Lower leg skin (tissue), 4 donors: ENCODE results near the gene RHEBL1. TPM values are rescaled to one million over a fixed set of nuclear protein-coding genes. Genes with fewer than 3 reads are reported as not detected.
A peak's percentile ranks its signal among the peaks of the same experiment; 100 is the strongest.

Experiments used
- DNase-seq, 2 donors: peaks; one replicate each; pipeline ENCODE4 v3.0.0-alpha.2; 2019; ENCODE audit warnings: low spot score in 2 of 2
- H3K4me3 ChIP-seq: fragments of 200-600 bp; sonication (generic); 2 replicates; pipeline ENCODE4 v1.5.1; 2017; ENCODE audit warnings: mild to moderate bottlenecking, low read depth; ENCODE audit not compliant: poor library complexity, severe bottlenecking
- CTCF ChIP-seq, 3 donors: fragments of 450-650 bp; IDR thresholded peaks; one replicate each; pipeline ENCODE4 v1.5.1; 2016; ENCODE audit warnings: antibody characterized with exemption in 3 of 3, mild to moderate bottlenecking in 3 of 3, moderate library complexity in 2 of 3
- POLR2A ChIP-seq, 2 donors: fragments of 450-650 bp; IDR thresholded peaks; one replicate each; pipeline ENCODE4 v1.6.1; 2016 to 2017; ENCODE audit warnings: antibody characterized with exemption in 2 of 2, mild to moderate bottlenecking in 1 of 2, moderate library complexity in 1 of 2
- WGBS, 2 donors: methylation state at CpG; one replicate each; pipeline ENCODE4 v1.1.5; 2018; 5-methylcytosine and 5-hydroxymethylcytosine counted together
- intact Hi-C: fragments of 100-400 bp; cut with DNase I; formaldehyde crosslinking; loops from one replicate; pipeline ENCODE4 v1.15.0; 2023; ENCODE audit warnings: low total_unique reads
- total RNA-seq, 4 donors: library from RNA; depleted of rRNA; stranded (reverse); fragments of >200 nt; gene quantifications; one replicate each; pipeline ENCODE4 v1.1.0, GENCODE V29; 2016

RHEBL1 gene
- 1 to 10 TPM; 1.4 to 2.1 (median 1.9) TPM for total RNA-seq

GRCh38 chr12:49069507-49070346 is at the start of gene RHEBL1:
TSS of gene RHEBL1 (minus strand) at chr12:49069979. CDS start at chr12:49069785, 194 bp downstream.
- peak; percentile 98 to 100 for DNase-seq
- intact Hi-C loops: no loop called here
- 1% methylated on average over 46 to 55 of the region's 60 CpGs for WGBS, 2 donors
- peak within 1 kb of the TSS; percentile 81 for H3K4me3 ChIP-seq
- TF ChIP-seq POLR2A (IDR thresholded peaks at IDR 0.05) (no peak), CTCF (IDR thresholded peaks at IDR 0.05) (no peak)

- no peak for TF ChIP-seq POLR2A (IDR thresholded peaks at IDR 0.05)
- TF ChIP-seq CTCF (IDR thresholded peaks at IDR 0.05): no peak
- no peak overlapping the region for H3K4me3 ChIP-seq
- intact Hi-C loops: no loop called here
- WGBS, 2 donors: 43 to 49% methylated on average over 6 of the region's 6 CpGs
- DNase-seq: no peak
Observed at GRCh38 chr12:49111206-49111605, 41.4 kb upstream of the RHEBL1 start.

DNA sequence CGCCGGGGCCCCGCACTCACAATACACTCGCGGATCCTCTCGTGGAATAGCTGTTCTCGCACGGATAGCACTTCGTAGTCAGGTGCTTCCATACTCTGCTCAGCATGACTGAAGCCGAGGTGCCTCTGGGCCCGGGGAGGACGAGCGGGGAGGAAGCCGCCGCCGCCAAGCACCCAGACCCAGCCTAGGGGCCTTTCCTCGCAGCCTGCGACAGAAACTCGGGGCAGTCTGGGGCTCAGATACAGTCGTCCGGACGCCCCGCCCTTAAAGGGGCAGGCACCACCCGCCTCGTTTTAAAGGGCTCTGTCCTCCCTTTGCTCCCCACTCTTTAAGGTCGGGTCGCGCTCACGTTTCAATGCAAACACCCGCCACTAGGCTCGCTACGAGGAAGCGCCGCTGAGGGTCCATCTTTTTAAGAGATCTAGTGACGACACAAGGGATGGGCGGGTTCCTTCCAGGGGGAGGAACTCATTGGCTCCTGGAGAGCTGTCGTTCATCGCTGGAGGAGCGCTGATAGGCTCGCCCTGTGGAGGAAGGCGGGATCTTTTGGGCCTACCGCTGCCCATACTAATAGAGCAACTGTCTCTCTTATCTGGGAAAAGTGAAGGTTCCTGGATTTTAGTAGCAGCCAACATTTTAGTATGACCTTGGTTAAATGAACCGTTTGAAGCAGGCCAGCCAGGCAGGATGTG is 40.8 kb upstream of the RHEBL1 start, which contains the start of gene LMBR1L:
LMBR1L (minus strand) TSS at position 384 of the 692 bp plus-strand sequence; CDS start at position 92, 292 bp downstream.
- H3K4me3 ChIP-seq: peak within 1 kb of the TSS; percentile 98
- TF ChIP-seq CTCF (IDR thresholded peaks at IDR 0.05) (no peak), POLR2A (IDR thresholded peaks at IDR 0.05) (peak in 1 of 2 donors; percentile 10)
- DNase-seq: peak; percentile 99
- 0% methylated on average over 29 to 43 of the region's 43 CpGs for WGBS, 2 donors
- intact Hi-C loops: no loop called here

- intact Hi-C loops: no loop called here
- peak in 1 of 2 donors; percentile 86 for DNase-seq
- 4% methylated on average over 27 to 30 of the region's 33 CpGs for WGBS, 2 donors
- peak overlapping the region; percentile 98 for H3K4me3 ChIP-seq
- no peak for TF ChIP-seq CTCF (IDR thresholded peaks at IDR 0.05)
- TF ChIP-seq POLR2A (IDR thresholded peaks at IDR 0.05): no peak
Observed at GRCh38 chr12:49109641-49110463, 40.1 kb upstream of the RHEBL1 start.

DNA sequence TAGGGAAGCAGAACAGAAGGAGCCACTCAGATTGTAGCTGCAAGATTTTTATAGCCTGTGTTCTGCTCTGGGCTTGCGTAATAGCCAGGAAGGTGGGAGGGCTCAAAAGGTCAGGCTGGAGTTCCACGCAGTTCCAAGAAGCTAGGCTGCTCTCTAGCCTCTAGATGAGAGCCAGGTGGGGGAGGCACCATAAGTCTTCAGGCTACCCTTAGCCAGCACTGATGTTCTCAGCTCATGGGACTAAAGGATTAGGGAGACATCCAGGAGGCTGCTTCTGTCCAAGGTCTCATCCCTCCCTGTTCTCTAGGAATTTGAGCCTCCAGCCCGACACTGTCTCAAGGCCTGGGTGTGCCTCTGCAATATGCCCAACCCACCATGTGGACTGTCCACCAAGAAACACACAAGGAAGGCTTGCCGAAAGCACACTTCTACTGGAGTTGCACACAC is 39.2 kb upstream of the RHEBL1 start:
- no peak overlapping the region for H3K4me3 ChIP-seq
- 25 to 27% methylated on average over 3 to 4 of the region's 4 CpGs for WGBS, 2 donors
- intact Hi-C loops: no loop called here
- TF ChIP-seq CTCF (IDR thresholded peaks at IDR 0.05): no peak
- peak; percentile 49 to 89 for DNase-seq
